ENCODE data around the gene CGB5. TPM values are rescaled to one million over a fixed set of nuclear protein-coding genes. Genes with fewer than 3 reads are reported as not detected.

The CGB5 gene
- total RNA-seq, 1 experiment from 2014 or later = not detected

DNA sequence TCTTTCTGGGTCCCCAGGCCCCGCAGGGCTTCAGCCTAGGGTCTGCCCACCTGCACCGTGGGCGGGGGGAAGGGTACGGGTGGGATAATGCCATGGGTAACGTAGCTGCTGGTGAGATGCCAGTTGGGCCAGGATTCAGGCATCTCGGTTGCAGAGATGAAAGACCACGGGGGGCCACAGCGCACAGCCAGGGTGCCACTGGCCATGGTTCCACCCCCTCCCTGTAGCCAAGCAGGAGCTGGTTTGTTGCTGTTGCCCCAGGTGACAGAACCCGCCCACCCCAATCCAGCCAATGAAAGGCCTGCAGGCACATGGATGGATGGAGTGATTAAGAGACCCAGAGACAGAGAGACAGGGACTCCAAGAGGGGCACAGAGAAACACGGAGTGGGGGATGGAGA, 14.9 kb downstream of the CGB5 start:
- Histone ChIP-seq H3K9me2 (replicated peaks; ENCODE audit: low read length) (no peaks in the 10 kb centered on the region), H3K27ac (ENCODE audit: low read length) (no peak overlapping the region), H3K27me3 (ENCODE audit: low read length) (no peaks in the 10 kb centered on the region), H3K4me1 (ENCODE audit: insufficient read depth, low read length) (peaks cover 4% of the 10 kb centered on the region; the same call in 1 of the 2 replicates), H3K36me3 (ENCODE audit: low read depth, low read length) (no peaks in the 10 kb centered on the region), H3K9me3 (ENCODE audit: low read length) (no peaks in the 10 kb centered on the region), H3F3A (ENCODE audit: low read length, unreplicated experiment) (no peaks in the 10 kb centered on the region), H4K20me1 (ENCODE audit: low read length) (no peaks in the 10 kb centered on the region), H3K79me2 (ENCODE audit: low read length) (no peaks in the 10 kb centered on the region), H3K9ac (ENCODE audit: low read length) (no peak overlapping the region), H3K4me2 (ENCODE audit: low read length) (no peak overlapping the region), H2AFZ (ENCODE audit: low read length) (no peak overlapping the region), H3K4me3 (ENCODE audit: low read length) (no peak overlapping the region)
- CTCF ChIA-PET = no interaction called here
- ATAC-seq (no peak), DNase-seq (no peak)
- no TSS peak for BruUV-seq (replicated peaks)
- POLR2A ChIA-PET (ENCODE audit: unreplicated experiment) = no interaction called here
- intact Hi-C loops (cut with micrococcal nuclease) = no loop called here
- TF ChIP-seq EZH2 (IDR thresholded peaks at IDR 0.05; ENCODE audit: low read length, unreplicated experiment) = no peak
- no peak for TF ChIP-seq EZH2phosphoT487 (IDR thresholded peaks at IDR 0.05; ENCODE audit: borderline replicate concordance, low read length)
- TF ChIP-seq, protein P1, sequence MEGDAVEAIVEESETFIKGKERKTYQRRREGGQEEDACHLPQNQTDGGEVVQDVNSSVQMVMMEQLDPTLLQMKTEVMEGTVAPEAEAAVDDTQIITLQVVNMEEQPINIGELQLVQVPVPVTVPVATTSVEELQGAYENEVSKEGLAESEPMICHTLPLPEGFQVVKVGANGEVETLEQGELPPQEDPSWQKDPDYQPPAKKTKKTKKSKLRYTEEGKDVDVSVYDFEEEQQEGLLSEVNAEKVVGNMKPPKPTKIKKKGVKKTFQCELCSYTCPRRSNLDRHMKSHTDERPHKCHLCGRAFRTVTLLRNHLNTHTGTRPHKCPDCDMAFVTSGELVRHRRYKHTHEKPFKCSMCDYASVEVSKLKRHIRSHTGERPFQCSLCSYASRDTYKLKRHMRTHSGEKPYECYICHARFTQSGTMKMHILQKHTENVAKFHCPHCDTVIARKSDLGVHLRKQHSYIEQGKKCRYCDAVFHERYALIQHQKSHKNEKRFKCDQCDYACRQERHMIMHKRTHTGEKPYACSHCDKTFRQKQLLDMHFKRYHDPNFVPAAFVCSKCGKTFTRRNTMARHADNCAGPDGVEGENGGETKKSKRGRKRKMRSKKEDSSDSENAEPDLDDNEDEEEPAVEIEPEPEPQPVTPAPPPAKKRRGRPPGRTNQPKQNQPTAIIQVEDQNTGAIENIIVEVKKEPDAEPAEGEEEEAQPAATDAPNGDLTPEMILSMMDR (conservative IDR thresholded peaks at IDR 0.05; ENCODE audit: low read depth, low read length) = no peak

- intact Hi-C loops (cut with micrococcal nuclease) = no loop called here
Measured at GRCh38 chr19:49059053-49059452, 15.4 kb downstream of the CGB5 start.

GRCh38 chr19:49061000-49061399, 17.4 kb downstream of the CGB5 start:
- BruUV-seq (replicated peaks) = no TSS peak
- H3K79me2 ChIP-seq (ENCODE audit: low read length) = no peaks in the 10 kb centered on the region
- ChIA-PET POLR2A (ENCODE audit: unreplicated experiment) (no interaction called here), CTCF (no interaction called here)
- no peak overlapping the region for H3K4me2 ChIP-seq (ENCODE audit: low read length)
- H3F3A ChIP-seq (ENCODE audit: low read length, unreplicated experiment) = no peaks in the 10 kb centered on the region
- no peak overlapping the region for H3K4me3 ChIP-seq (ENCODE audit: low read length)
- intact Hi-C loops (cut with micrococcal nuclease) = no loop called here
- no peaks in the 10 kb centered on the region for H4K20me1 ChIP-seq (ENCODE audit: low read length)
- no peaks in the 10 kb centered on the region for H3K9me2 ChIP-seq (replicated peaks; ENCODE audit: low read length)
- no peak overlapping the region for H3K27ac ChIP-seq (ENCODE audit: low read length)
- H3K4me1 ChIP-seq (ENCODE audit: insufficient read depth, low read length) = peaks cover 4% of the 10 kb centered on the region; the same call in 1 of the 2 replicates
- TF ChIP-seq EZH2phosphoT487 (IDR thresholded peaks at IDR 0.05; ENCODE audit: borderline replicate concordance, low read length) (no peak), EZH2 (IDR thresholded peaks at IDR 0.05; ENCODE audit: low read length, unreplicated experiment) (no peak)
- TF ChIP-seq, protein P1 (conservative IDR thresholded peaks at IDR 0.05; ENCODE audit: low read depth, low read length) = no peak
- H2AFZ ChIP-seq (ENCODE audit: low read length) = no peak overlapping the region
- ATAC-seq (no peak), DNase-seq (no peak)
- H3K27me3 ChIP-seq (ENCODE audit: low read length) = no peaks in the 10 kb centered on the region
- H3K9me3 ChIP-seq (ENCODE audit: low read length) = no peaks in the 10 kb centered on the region
- no peak overlapping the region for H3K9ac ChIP-seq (ENCODE audit: low read length)
- H3K36me3 ChIP-seq (ENCODE audit: low read depth, low read length) = no peaks in the 10 kb centered on the region

More at GRCh38 chr19:49059053-49059452, 15.4 kb downstream of the CGB5 start:
- Histone ChIP-seq H3K27ac (ENCODE audit: low read length) (no peak overlapping the region), H3F3A (ENCODE audit: low read length, unreplicated experiment) (no peaks in the 10 kb centered on the region), H3K9me2 (replicated peaks; ENCODE audit: low read length) (no peaks in the 10 kb centered on the region), H2AFZ (ENCODE audit: low read length) (no peak overlapping the region), H3K27me3 (ENCODE audit: low read length) (no peaks in the 10 kb centered on the region), H3K4me3 (ENCODE audit: low read length) (no peak overlapping the region), H3K79me2 (ENCODE audit: low read length) (no peaks in the 10 kb centered on the region), H4K20me1 (ENCODE audit: low read length) (no peaks in the 10 kb centered on the region), H3K9ac (ENCODE audit: low read length) (no peak overlapping the region), H3K4me2 (ENCODE audit: low read length) (no peak overlapping the region), H3K36me3 (ENCODE audit: low read depth, low read length) (no peaks in the 10 kb centered on the region), H3K9me3 (ENCODE audit: low read length) (no peaks in the 10 kb centered on the region), H3K4me1 (ENCODE audit: insufficient read depth, low read length) (peaks cover 4% of the 10 kb centered on the region; the same call in 1 of the 2 replicates)
- ChIA-PET CTCF (no interaction called here), POLR2A (ENCODE audit: unreplicated experiment) (no interaction called here)
- TF ChIP-seq, protein P1 (conservative IDR thresholded peaks at IDR 0.05; ENCODE audit: low read depth, low read length) = no peak
- TF ChIP-seq EZH2 (IDR thresholded peaks at IDR 0.05; ENCODE audit: low read length, unreplicated experiment) (no peak), EZH2phosphoT487 (IDR thresholded peaks at IDR 0.05; ENCODE audit: borderline replicate concordance, low read length) (no peak)
- no TSS peak for BruUV-seq (replicated peaks)
- no peak for ATAC-seq
- no peak for DNase-seq

Measured in PC-3 (cell line).